HG02763 (cell line): ENCODE results near the gene TBCE.

Source experiments
- ATAC-seq: cut with Tn5 transposase; IDR thresholded peaks from one replicate; pipeline ENCODE4 v1.9.1; 2021; ENCODE audit warnings: mild to moderate bottlenecking, moderate library complexity; ENCODE audit not compliant: unreplicated experiment

TBCE gene

DNA sequence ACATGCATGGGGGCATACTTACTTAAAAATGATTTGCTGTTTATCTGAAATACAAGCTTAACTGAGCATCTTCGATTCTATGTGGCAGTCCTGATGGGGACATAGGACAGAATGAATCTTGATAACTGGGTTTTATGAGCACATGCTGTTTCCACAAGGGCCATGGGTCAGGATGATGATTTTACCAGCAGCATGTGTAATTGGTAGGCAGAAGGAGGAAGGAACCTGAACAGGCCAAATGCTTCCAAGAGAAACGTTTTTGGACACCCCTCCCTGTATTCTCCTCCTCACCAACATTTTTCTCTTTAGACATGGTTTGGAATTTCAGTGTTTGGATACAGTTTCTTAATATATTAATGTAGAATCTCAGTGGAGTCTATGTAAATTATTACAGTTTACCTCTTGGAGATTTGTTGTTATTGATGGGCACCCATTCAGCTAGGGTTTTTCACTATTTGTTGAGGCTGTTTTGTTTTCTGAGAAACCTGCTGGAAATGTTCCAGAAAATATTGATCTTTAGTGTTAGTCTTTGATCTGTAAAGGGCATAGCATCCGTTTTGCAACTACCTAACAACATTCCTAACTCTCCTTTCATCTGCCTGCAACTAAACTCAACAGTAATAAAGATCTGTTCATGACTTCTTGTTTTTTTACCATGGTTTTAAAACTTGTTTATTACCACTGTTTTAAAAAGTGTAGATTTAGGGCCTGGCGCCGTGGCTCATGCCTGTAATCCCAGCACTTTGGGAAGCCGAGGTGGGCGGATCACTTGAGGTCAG lies 42.0 kb downstream of the TBCE start:
- no peak for ATAC-seq

DNA sequence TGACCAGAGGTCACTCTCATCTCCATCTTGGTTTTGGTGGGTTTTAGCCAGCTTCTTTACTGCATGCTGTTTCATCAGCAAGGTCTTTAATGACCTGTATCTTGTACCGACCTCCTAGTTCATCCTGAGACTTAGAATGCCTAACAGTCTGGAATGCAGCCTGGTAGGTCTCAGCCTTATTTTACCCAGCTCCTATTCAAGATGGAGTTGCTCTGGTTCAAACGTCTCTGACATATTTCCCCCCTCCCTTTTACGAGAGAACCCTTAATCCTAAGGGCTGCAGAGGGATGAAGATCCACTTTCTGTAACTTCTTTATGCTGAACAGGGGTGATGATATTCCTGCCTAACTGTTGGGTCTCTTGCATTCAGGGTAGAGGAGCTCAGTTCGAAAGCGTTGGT lies 43.2 kb downstream of the TBCE start:
- no peak for ATAC-seq

DNA sequence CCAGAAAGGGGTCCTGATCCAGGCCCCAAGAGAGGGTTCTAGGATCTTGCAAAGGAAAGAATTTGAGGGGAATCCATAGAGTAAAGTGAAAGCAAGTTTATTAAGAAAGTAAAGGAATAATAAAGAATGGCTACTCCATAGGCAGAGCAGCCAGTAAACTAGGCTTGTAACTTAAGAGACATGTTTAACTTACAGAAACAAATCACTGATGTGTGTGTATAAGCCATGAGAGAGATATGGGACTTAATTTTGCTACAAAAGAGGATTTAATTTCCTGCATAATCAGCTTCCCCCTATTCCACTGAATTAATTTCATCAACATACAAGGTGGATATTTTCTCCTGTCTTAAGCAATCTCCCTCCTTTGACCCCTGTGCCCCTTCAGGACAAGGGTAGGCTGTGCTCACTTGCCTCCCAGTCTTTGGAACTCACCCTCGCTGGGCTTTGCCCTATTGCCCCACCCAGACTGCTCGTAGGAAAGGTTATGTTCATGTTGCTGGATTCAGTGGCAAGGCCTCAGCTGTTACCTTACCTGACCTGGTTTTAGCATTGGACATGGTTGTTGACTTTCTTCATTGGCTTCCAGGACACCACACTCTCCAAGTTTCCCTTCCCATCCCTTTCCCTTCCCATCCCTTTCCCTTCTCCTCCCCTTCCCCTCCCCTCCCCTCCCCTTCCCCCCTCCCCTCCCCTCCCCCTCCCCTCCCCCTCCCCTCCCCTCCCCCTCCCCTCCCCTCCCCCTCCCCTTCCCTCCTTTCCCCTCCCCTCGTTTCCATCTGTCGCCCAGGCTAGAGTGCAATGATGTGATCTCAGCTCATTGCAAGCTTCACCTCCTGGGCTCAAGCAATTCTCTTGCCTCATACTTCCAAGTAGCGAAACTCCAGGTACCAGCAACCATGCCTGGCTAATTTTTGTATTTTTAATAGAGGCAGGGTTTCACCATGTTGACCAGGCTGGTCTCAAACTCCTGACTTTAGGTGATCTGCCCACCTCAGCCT lies 44.6 kb downstream of the TBCE start:
- no peak for ATAC-seq

DNA sequence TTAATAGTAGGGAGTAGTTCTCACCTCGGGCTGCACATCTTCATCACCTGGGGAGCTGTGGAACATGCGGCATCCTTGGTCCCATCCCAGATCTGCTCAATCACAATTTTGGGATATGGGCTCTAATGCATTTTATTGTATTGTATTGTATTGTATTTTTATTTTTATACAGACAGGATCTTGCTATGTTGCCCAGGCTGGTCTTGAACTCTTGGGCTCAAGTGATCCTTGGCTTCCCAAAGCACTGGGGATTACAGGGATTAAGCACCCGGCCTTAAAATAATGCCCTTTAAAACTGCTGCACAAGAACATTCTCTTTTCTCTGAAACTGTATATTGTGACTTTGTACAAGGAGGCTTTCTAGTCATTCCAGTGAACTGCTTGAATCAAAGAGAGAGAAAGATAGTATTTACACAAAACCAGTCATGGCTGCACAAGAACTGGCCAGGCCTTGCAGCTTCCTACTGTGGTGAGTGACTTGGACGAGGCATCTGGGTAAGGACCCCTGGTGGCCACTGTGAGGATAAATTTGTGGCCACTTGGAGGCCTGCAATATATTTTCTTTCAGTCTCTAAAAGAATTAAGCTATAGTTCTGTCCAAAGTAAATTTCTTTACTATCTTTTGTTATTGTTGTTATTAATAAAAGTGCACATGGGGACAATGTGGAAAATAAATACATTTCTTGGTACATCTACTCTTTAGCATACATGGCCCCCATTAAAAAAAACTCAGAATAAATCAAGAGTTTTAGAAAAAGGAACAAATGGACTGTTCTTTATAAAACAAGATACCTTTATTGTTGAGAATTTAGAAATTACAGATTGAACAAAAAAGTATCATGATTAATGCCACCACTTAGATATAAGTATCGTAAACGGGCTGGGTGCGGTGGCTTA lies 48.0 kb downstream of the TBCE start:
- no peak for ATAC-seq

DNA sequence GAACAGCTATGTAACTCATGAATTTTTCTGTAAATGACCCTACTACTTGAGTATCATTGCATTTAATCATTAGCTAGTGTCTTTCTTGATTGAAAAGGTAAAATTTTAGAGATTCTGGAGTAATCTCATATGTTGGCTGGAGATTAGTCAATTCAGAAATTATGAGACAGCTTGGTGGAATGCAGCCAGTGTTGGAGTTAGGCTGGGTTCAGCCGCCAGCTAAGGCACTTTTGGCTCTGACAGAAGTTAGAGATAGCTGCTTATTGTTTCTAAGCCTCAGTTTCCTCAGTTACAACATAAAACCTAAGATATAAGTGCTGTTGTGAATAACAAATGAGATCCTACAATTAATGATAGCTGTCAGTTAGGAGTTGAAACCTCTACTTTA lies 49.4 kb downstream of the TBCE start:
- no peak for ATAC-seq

DNA sequence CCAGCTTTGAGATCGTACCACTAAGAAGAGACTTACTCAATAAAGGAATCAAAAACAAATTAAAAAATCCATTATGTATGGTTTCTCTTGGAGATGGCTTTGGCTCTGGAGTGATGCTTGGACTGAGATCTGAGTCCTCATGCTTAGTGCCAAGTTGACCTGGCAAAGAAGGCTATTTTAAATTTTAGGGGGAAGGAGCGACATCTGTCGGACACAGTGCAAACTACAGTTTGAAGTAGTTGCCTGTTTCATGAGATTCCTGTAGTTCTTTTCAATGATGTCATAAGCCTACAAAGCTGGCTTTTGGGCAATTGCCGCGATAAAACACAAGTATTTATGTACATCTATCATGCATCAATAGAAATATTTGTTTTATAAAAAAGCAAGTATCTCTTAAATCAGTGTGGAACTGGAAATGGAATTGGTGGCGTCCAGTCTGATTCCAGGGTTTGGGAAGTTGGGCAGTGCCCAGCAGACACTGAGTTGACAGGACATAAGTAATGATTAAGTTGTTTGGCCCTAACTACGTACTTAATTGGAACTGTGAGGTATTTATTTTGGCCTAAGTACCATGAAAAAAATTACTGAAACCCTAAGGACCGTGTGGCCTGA lies 50.0 kb downstream of the TBCE start:
- ATAC-seq: no peak

DNA sequence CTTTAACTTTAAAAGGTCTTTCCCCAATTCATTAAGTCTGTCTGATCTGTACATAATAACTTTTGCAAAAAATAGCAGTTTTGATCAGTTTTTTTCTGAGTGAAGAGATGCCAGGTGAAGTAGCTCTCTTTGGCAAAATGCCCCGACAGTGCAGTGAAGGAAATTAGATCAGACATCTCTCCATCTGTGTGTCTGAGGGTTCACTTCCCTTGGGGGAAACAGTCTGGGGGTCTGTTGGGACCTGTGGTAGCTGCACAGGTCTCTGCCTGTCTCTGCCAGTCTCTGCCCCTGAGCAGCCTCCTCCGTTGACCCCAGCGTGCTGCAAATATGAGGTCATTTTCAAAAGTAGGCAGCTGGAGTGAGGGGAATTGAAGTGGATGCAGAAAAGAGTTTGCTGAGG lies 54.5 kb downstream of the TBCE start:
- ATAC-seq: no peak

DNA sequence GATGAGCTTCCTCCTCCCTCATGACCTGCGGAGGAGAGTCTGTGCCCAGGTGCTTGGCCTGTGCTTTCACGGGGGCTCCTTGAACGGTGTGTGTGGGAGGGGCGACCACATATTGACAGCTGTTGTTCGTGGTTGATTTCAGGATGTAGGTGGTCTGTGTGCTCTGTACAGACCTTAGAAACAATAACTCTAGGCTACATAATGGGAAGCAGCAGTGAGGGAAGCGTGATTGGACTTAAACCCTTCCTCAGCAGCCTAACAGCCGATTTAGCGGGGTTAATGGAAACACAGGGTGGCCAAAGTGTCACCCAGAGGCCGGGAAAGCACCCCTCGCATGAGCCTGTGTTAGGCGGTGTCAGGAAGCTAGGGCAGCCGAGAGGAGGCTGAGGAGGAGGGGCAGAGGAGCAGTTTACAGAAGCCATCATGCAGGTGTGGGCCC lies 56.0 kb downstream of the TBCE start:
- peak; percentile 56 for ATAC-seq

DNA sequence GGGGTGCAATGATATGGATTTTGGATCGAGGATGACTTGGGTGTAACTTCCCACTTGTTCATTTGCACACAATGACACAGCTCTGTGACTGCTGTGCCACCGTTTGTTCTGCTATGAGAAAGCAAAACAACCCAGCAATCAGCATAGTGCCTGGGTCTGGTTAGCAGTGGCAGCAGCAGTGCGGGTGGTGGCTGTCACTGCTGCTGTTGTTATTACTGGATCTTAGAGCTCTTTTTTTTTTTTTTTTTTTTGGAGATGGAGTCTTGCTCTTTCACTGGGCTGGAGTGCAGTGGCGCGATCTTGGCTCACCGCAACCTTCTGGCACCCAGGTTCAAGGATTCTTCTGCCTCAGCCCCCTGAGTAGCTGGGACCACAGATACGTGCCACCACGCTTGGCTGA lies 56.9 kb downstream of the TBCE start:
- no peak for ATAC-seq

DNA sequence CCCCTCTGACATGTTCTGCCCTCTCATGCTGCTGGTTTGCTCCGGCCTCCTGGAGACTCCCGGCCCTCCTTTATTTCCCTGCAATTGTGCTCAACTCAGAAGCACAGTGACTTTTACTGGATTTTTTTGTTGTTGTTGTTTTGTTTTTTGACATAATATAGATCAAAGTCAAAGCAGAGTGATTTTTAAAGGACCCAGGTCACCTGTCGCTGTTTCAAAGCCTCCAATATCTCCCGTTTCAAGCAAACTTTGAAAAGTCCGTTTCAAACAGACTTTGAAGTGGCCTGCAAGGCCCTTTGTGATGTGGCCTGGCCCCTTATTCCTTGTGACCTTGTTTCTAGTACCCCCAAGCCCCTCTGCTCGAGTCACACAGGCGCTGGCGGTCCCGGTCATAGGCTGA lies 58.1 kb downstream of the TBCE start:
- ATAC-seq: no peak

DNA sequence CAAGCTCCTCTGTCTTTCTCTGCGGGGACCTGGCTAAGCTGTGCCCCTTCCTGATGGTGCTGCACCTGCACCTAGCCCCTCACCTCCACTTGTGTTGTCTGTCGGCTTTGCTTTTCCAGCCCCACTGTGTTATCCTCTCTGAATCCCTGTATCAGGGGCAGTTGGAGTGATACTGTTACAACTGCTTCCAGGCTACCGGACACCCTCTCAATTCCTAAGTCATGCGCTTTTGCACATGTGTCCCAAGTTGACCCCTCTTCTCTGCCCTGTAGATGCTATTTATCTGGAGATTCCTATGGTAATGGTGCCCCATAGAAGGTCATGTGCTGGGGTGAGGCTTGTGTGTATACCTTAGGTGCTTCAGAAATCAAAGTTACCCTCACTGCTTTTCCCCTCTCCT lies 58.9 kb downstream of the TBCE start:
- ATAC-seq: no peak

DNA sequence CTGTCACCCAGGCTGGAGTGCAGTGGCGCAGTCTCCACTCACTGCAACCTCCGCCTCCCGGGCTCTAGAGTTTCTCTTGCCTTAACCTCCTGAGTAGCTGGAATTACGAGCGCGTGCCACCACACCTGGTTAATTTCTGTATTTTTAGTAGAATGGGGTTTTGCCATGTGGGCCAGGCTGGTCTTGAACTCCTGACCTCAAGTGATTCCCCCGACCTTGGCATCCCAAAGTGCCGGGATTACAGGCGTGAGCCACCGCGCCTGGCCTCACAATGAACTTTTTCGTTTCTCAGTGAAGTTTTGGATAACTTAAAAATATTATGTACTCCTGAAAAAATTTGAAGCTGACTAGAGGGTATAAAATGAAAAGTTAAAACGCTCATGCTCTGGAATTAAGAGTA lies 59.5 kb downstream of the TBCE start:
- ATAC-seq: no peak

DNA sequence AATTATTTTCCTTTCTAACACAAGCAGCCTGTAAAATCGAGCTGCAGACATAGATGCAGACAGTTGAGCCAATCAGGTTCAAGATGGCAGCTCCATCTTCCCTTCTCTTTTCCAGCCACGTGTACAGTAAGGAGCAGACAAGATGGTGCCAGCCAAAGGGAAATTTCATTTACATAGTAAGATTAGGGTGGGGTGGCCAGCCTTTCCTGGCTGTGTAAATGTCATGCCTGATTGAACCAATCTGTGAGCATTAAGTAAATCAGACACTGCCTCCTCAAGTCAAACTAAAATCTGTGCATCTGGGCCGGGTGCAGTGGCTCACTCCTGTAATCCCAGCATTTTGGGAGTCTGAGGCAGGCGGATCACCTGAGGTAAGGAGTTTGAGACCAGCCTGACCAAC lies 60.2 kb downstream of the TBCE start:
- ATAC-seq: no peak

DNA sequence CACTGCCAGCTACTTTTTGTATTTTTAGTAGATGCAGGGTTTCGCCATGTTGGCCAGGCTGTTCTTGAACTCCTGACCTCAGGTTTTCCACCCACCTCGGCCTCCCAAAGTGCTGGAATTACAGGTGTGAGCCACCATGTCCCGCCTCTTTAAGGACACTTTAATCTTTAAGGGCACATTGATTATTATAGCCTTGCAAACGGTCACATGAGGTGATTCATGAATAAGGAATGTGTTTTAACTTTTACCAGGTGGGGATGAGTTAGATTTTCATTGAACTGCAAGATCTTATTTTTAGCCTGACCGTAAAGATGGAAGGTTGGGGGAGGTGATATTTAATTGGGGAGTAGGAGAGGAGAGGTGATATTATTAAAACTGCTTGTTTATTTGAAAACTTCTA lies 61.9 kb downstream of the TBCE start:
- no peak for ATAC-seq

DNA sequence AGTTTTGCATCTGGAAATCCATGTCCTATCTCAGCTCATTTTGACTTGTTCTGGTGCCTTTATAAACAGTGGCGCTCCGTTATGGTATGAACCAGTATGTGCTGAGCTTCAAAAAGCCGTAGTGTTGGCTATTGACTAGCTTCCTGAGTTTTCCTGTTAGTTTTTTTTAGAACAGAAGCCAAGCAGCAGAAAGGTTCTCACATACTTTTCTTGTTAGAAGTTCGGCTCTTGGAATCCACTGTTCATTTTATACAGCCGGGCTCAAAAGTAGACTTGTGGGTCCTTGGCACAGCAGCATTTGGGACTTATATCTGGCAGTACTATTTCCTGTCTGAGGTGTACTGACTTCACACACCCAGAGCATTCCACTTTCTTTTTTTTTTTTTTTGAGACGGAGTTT lies 63.8 kb downstream of the TBCE start:
- ATAC-seq: no peak

DNA sequence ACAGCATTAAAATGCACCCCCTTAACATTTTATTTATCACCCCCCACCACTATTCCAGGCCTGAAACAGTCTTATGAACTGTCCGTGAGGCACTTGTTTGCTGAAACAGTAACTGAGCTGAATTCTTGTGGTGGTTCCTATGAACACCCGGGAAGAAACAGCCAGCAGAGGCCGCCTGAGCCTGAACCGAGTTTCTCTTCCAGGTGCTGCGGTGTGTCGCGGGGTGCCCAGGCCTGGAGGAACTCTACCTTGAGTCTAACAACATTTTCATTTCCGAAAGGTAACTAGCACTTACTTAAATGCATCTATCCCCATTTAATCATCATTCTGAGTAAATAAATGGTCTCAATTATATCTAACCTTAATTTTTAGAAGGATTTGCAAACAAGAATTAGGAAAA lies 66.8 kb downstream of the TBCE start:
- no peak for ATAC-seq

DNA sequence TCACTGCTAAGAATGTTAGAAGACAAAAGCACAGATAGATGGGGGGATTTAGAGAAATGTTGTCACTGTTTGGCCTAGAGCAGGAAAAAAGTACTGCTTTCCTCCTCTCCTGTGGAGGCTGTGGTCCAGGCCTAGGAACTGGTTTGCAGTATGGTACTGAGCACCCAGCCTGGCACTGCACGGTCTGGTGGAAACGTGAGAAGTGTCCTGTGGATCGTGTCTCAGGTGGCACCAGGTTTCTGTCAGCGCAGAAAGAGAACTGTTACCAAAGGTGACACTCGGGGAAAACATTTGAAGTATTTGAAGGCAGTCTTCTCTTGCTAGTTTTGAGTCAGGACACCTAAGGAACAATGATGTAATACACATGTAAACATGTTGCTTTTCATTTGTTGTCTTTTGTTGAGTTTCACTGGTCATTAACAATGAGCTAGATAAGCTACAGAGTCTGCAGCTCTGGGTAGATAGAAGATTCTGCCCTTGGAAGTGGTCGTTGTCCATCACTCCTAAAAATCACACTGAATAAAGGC lies 74.0 kb downstream of the TBCE start:
- no peak for ATAC-seq

DNA sequence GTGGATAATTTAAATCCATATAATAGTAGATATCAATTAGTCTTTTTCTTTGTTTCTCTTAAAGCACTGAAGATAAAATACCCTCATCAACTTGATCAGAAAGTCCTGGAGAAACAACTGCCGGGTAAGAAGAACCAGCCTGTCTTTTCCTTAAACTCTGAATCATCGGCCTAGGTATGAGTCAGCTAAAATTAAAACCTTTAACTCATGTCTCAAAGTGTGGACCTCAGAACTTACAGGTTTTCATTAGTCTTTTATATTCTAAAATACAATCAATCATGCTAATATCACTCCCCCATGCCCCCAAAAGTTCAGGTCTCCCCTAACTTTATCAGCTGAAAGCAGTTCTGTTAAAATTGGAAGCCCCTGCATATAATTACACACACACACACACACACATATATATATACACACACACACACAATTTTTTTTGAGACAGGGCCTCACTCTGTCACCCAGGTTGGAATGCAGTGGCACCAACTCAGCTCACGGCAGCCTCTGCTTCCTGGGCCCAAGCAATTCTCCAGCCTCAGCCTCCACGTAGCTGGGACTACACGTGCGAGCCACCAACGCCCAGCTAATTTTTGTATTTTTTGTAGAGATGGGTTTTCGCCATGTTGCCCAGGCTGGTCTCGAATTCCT lies 75.7 kb downstream of the TBCE start:
- ATAC-seq: no peak

DNA sequence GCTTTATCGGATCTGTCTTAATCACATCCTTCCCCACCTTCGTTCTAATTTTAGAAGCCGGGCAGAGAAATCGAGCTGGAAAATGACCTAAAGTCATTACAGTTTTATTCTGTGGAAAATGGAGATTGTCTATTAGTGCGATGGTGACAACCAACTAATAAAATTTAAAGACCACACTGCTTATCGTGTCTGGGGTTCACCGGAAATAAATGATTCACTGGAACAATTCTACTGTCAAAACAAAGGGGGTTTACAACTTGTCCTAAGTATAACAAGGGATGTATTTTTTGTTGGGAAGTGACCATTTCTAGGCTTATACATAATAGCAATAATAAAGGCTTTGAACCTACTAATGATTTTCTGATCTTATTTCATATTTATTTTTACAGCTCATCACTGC lies 81.4 kb downstream of the TBCE start:
- no peak for ATAC-seq

DNA sequence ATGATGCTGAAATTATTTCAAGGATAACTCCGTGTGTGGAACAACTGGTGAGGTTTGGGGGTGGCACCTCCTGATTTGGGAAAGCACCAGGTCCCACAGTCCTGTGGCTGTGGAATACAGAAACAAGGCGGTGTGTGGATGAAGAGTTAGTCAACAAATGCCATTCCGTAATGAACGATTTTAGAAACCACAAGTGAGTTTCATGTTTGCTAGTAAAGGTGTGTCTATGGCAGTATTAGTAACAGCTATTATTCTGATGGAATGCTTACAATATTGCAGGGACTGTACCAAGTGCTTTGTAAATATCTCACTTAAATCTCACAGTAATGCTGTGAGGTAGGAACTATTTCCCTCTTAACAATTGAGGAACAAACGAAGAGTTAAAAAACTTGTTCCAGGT lies 83.2 kb downstream of the TBCE start:
- no peak for ATAC-seq
